ENCODE data around the gene POLR1E.
"Not testable (repeated sequence)": the region's sequence is repeated elsewhere in the genome, so short reads cannot be mapped to it uniquely, and the experiment has no call there.

POLR1E gene

DNA sequence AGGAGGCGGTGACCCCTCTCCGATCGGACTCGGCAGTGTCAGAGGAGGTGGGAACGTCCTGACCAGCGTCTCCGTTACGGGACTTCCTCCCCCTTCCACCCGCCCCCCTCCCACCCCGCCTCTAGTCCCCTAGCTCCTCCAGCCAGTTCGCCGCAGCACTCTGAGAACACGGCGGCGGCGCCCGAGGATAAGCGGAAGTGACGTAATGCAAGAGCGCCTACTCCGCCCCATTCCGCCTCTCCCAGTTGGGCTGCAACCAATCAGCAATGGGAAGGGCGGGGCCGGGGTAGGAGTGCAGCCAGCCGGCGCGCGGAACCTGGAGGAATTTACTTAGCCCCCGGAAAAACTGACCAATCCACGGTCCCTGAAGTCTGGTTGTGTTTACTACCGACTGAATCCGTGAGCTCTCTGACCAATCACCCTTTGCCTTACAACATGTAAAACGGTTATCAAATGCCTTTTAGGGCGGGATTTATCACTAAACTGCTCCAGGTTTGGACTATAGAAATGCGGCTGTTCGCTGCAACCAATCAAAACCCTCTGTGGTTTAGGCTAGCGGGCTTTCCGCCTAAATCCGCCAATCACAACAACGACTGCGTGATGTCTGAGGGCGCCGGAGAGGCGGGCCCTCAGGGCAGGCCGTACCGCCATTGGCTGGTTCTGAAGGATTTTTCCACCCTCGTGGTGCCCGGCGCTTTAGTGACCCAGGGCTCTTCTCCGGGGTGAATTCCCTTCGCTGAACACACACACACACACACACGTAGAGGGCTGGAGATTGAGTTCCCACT lies 20.3 kb upstream of the POLR1E start, which contains the start of gene ZBTB5:
TSS of gene ZBTB5 (minus strand) at position 202 of the 788 bp plus-strand sequence. CDS start 22,899 bp downstream, outside the sequence.
- peak; percentile 100 for DNase-seq

DNA sequence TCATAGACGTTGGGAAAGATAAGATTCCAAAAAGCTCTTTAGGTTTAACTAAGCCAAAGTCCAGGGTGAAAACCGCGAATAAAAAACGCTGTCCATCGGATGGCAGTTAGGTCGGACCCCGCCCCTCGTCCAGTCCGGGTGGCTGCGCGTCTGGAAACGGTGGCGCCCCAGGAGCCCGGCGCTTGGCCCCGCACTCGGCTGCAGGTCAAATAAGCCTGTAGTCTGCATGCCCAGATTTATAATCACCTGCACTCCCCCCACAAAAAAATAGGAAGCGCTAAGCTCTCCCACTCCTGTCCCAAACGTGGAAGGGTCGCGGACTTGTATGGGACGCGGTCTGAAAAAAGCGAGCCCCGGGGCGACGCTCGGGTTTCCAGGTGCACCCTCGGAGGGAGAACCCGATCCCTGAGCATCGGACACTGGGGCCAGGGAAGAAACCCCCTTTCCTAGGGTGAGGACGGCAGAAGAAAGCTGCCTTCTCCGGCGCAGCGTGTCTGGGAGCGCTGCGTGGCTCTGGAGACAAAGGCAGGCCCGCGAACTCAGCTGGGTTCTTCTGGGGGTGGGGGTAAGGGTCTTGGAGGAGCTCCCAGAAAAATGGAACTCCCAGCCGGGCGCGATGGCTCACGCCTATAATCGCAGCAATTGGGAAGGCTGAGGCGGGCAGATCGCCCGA lies 19.6 kb upstream of the POLR1E start:
- peak; percentile 80 for DNase-seq

DNA sequence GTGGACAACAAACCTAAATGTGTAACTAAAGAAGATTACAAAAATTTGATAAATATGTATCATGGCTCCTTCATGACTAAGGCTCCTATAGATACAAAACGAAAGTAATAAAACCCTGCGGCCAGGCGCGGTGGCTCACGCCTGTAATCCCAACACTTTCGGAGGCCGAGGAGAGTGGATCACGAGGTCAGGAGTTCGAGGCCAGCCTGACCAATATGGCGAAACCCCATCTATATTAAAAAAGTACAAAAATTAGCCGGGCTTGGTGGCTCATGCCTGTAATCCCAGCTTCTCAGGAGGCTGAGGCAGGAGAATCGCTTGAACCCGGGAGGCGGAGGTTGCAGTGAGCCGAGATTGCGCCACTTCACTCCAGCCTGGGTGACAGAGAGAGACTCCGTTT lies 18.2 kb upstream of the POLR1E start:
- not testable (repeated sequence) for DNase-seq

DNA sequence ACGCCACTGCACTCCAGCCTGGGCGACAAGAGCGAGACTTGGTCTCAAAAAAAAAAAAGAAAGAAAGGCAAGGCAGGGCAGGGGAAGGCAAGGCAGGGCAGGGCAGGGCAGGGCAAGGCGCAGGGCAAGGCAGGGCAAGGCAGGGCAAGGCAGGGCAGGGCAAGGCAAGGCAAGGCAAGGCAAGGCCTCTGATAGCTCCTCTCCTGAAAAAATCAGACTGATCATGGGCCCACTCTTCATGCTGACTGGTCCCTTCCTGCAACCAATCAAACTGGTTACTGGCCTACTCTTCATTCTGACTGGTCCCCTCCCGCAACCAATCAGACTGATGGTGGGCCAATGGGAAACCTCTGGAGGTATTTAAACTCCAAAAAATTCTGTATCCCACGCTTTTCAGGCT lies 17.1 kb upstream of the POLR1E start:
- peak; percentile 31 for DNase-seq

DNA sequence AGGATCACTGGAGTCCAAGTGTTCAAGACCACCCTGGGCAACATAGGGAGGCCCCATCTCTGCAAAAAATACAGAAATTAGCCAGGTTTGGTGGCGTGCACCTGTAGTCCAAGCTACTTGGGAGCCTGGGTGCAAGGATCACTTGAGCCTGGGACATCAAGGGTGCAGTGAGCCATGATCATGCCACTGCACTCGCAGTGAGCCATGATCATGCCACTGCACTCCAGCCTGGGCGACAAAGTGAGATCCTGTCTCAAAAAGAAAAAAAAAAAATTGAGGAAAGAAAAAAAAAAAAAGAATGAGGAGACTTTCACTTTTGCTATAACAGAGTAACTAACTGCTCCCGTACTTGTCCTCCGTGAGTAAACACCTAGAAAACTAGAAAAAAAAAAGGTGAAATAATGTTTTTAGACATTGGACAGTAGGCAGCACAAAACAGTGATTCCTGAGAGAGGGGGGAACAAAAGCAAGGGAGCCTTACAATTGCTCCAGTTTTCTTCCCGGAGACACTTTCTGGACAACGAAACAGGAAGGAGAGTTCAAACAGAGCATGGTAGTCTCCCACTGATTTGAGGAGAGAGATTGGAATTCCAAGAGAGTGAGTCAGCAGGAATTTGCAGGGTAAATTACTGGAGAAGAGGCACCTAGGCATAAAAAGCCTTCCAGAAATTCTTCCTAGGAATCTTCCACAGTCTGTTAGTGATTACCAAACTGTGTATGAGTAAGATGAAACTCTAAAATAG lies 13.6 kb upstream of the POLR1E start:
- DNase-seq: no peak

DNA sequence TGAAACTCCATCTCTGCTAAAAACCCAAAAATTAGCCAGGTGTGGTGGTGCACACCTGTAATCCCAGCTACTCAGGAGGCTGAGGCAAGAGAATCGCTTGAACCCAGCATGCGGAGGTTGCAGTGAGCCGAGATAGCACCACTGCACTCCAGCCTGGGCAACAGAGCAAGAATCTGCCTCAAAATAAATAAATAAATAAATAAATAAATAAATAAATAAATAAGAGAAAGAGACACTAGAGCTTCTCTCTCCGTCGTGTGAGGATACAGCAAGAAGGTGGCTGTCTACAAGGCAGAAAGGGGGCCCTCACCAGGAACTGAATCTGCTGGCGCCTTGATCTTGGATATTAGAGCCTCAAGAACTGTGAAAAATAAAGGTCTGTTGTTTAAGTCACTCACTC lies 11.8 kb upstream of the POLR1E start:
- not testable (repeated sequence) for DNase-seq

DNA sequence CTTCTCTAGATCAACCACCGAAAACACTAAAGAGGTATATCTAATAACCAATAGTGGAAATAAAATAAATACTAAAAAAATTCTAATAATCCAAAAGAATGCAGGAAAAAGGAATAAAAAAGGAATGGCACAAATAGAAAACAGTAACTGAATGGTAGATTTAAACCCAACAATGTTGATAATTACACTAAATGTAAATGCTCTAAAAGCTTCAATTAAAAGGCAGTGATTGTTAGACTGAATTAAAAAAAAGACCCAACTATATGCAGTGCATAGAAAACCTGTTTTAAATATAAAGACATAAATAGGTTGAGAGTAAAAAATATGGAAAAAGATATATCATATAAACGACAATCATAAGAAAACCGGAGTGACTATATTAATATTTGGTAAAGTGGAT lies 11.3 kb upstream of the POLR1E start:
- no peak for DNase-seq

DNA sequence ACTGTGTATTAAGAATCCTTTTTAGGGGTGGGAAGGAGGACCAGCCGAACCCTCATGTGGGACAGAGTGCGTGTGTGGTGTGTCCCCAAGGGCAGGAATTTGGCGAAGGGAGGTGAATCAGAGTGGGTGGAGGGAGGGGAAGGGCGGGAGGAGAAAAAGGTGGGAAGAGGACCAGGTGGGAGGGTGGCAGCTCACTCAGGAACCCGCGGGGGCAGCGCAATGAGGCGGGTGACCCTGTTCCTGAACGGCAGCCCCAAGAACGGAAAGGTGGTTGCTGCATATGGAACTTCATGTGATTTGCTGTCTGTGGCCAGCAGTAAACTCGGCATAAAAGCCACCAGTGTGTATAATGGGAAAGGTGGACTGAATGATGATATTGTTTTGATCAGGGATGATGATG lies 8.8 kb upstream of the POLR1E start:
- DNase-seq: no peak

DNA sequence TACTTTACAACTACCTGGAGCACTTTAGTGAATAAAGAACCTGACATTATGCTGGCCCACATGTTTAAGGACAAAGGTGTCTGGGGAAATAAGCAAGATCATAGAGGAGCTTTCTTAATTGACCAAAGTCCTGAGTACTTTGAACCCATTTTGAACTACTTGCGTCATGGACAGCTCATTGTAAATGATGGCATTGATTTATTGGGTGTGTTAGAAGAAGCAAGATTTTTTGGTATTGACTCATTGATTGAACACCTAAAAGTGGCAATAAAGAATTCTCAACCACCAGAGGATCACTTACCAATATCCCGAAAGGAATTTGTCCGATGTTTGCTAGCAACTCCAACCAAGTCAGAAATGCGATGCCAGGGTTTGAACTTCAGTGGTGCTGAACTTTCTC lies 8.3 kb upstream of the POLR1E start:
- DNase-seq: not testable (repeated sequence)

DNA sequence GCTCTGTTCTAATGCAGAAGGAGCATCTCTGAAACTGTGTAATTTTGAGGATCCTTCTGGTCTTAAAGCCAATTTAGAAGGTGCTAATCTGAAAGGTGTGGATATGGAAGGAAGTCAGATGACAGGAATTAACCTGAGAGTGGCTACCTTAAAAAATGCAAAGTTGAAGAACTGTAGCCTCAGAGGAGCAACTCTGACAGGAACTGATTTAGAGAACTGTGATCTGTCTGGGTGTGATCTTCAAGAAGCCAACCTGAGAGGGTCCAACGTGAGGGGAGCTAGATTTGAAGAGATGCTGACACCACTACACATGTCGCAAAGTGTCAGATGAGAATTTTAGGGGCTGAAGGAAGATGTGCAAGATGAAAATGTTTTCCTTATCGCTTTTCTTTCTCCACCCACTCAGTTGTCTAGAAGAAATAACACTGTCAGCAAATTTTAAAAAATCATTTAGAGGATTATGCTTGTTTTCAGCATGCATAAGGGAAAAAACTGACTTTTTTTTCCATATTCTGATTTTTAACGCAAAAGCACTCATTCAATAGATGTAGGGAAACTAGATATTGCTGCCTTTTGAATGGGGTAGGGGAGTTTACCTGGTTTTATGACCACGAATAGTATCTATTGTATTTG lies 7.6 kb upstream of the POLR1E start:
- not testable (repeated sequence) for DNase-seq

DNA sequence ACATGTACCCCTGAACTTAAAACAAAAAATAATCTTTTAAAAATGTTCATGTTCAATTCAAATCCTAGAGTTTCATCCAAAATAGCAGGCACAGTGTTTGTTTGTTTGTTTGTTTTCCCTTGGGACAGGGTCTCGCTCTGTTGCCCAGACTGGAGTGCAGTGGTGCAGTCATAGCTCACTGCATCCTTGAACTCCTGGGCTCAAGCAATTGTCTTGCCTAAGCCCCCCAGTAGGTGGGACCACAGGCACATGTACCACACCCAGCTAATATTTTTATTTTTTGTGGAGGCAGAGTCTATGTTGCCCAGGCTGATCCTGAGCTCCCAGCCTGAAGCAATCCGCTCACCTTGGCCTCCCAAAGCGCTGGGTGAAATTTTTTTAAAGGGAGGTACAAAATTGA lies 5.0 kb upstream of the POLR1E start:
- peak; percentile 10 for DNase-seq

DNA sequence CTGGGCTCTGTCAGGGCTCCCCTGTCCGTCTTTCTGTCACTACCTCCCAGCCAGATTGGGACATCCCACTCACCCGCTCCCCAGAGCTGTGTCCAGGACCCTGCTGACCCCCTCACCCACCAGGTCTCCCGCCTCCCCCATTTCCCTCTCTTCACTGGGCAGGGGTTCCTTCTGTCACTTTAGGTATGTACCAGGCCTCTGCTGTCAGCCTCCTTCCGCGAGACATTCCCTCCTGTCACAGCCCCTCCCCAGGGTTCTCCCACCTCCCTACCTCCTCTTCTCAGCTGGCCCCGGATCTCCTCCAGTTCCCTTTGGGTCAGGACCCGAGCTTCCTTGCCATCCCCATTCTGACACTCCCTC lies 488 bp downstream of the POLR1E start:
- no peak for DNase-seq

DNA sequence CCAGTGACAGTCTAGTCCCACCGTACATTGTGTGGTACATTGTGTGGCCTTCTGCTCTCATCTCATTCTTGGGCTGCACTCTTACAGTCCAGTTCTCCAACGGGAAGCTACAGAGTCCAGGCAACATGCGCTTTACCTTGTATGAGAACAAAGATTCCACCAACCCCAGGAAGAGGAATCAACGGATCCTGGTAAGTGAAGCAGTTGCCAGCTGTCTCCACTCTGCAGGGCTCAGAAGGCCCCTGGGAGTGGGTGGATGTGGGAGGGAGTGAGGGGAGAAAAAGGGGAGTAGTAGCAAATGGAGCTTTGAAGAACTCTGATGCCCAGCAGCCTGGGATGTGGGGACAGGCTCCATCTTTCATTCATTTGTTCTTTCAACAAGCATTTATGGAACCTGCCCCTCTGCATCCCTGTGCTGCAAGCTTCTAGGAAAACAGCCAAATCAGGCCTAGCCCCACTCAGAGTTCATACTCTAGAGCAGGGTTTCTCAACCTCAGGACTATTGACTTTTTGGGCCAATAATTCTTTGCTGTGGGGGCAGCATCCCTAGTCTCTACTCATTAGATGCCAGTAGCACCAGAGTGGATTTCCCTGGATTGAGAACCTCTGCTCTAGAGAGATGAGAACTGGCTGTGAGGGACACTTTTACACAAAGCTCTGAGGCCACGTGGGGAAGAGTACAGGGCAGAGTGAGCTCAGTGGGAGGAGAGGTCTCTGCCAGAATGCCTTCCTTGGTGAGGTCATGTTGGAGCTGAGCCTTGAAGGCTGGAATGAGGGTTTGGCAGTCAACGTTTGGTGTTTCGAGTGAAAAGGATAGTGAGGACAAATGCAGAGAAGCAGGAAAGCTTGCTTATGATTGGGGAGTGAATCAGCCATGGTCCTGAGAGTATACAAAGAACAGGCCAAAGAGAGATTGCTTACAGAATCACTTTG lies 1.1 kb downstream of the POLR1E start:
- peak; percentile 33 for DNase-seq

DNA sequence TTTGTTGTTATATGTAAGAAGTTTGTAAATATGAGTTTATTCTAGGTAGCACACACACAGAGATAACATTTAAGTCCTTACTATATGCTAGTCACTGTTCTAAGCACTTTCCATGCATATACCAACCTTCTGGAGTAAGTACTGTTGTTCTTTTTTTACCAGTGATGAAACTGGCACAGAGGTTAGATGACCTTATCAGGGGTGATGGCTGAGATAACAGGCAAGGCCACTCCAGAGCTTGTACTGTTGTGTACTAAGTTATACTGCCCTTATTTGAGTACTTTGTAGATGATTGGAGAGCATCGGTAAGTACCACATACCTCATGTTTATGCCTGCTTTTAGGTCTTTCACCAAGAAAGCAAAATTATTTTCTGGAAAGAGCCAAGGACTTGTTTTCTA lies 6.2 kb downstream of the POLR1E start:
- no peak for DNase-seq

DNA sequence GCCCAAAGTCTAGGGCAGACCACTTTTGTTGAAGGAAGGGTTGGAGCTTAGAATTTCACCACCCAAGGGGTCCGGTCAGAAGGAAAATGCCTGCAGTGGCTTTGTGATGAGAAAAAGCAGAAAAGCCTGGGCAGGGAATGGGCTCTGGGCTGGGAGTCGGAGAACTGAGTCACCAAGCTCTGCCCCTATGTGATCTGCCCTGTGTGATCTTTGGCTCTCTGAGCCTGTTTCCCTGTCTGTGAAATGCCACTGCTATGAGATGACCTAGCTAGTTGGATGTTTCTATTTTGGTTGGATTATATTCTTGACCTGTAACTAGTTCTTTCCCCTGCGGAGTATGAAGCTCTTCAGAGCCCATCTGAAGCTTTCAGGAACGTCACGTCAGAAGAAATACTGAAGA lies 9.8 kb downstream of the POLR1E start:
- no peak for DNase-seq

DNA sequence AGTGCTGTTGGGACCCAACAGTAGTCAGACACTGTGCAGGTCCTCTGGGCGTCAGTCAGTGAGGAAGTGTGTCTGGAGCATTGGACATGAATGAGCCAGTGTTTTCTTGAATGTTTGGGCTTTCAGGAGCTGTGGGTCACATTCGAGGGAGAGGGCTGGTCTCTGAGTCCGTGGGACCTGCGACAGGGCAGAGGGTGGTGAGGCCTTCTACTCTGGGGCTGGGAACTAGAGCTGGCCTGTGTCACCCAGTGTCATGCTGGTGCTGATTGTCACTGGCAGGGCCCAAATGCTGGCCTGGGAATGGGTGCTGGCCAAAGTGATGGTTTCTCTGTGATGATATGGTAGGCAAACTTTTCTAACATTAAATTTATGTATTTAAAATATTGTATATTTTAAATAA lies 10.3 kb downstream of the POLR1E start:
- DNase-seq: no peak

DNA sequence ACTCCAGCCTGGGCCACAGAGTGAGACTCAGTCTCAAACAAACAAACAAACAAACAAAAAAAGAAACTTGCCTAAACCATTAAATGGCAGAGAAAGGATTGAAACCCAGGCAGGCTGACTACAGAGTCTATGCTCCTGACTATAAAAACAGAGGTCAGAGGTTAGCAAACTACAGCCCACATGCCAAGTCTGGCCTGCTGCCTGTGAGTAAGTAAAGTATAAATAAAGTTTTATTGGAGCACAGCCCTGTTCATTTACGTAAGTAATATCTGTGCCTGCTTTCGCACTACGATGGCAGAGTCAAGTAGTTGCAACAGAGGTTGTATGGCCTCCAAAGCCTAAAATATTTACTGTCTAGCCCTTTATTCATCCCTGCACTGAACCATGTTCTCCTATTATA lies 11.6 kb downstream of the POLR1E start:
- DNase-seq: no peak

DNA sequence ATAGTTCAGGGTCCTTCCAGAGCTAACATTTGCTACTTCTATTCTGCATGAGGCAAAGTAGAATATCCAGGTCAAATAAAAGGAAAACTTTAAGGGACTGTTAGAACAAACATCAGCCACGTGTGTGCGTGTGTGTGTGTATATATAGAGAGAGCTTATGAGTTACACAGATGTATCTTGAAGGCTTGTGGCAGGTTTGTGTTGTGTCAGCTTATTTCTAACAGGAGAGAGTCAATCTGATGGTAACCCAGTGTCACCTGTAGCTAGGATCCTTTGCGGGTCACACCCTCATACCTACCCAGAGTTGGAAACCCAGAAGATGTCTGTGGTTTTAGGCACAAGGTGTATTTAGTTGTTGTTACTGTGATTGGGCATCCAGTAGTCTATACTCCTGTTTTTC lies 12.7 kb downstream of the POLR1E start:
- DNase-seq: no peak

DNA sequence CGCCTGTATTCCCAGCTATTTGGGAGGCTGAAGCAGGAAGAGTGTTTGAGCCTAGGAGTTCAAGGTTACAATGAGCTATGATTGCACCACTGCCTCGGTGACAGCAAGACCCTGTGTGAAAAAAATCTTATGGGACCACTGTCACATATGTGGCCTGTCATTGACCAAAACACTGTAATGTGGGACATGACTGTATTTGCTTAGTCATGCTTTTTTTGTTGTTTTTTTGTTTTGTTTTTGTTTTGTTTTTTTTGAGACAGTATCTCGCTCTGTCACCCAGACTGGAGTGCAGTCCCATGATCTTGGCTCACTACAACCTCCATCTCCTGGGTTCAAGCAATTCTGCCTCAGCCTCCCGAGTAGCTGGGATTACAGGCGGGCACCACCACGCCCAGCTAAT lies 13.5 kb downstream of the POLR1E start:
- no peak for DNase-seq

DNA sequence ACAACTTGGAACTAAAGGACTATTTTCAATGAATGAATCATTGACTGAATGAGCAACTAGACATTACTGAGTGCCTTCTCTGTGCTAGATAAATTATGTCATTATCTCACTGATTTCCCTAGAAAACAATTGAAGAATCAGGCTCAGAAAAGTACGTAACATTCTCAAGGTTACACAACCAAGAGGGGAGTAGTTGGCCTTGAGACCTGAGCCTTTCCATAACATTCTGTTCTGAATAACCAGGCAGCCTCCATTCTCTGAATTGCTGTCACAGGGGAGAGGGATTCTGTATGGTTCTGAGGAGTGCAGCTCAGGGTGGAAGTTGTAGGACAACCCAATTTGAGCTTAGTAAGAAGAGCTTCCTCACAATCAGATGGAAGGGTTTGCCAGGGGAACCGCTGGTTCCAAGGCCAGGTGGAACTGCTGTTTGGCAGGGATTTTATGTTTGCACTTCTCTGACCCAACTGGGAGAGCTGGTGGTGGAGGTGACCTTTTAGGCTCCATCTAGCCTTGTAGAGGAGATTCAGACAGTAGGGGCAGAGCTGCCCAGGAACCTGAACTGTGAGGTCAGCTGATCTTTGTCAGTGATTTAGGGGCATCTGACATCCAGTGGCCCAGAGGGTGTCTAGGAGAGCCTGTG lies 16.3 kb downstream of the POLR1E start:
- DNase-seq: no peak

DNA sequence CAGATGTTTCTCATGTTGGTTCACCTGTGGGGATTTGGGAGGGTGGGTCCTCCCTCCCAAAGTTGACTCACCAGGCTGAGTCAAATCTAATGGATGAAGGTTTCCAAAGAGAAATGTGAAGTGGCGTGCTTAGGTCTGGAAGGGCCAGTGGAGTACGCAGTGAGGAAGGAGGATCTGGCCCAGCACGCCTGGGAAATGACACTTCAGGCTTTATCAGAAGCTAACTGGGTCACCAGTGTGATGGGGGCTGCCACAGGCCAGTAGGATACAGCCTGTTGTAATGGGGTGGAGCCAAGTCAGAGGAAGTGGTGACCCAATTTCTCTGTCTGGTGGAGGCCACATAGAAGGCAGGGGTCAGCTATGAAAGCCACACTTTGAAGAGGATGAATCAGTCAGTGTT lies 18.0 kb downstream of the POLR1E start:
- peak; percentile 22 for DNase-seq

DNA sequence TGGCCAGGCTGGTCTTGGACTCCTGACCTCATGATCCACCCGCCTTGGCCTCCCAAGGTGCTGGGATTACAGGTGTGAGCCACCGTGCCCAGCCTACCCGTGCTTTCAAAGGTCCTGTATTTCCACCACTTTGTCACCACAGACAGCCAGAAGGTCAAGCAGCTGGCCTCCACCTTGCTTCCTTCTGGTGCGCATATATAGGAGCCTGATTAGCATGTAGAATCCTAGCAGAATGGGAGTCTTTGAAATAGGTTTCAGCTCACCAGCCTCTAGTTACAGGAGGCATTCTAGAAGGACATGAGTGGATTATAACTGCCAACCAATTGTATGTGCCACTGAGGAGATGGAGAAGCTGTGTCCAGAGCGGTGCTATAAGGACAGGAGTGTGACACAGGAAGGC lies 18.9 kb downstream of the POLR1E start:
- no peak for DNase-seq
